ENCODE results near the gene ARHGEF1.

ARHGEF1 gene

GRCh38 chr19:41850381-41850780, 32.6 kb upstream of the ARHGEF1 start:
- no peaks in the 10 kb centered on the region for H3K9me3 ChIP-seq (ENCODE audit: control insufficient read depth, insufficient read depth, low read length)
- H3K36me3 ChIP-seq (ENCODE audit: control insufficient read depth, insufficient read depth, low read length) = no peaks in the 10 kb centered on the region
- H3K4me3 ChIP-seq (ENCODE audit: low read length) = no peak overlapping the region
- H3K27me3 ChIP-seq (ENCODE audit: control insufficient read depth, insufficient read depth, low read length) = no peaks in the 10 kb centered on the region
- DNase-seq (ENCODE audit: low read depth, low spot score) = no peak
- no peak overlapping the region for H3K27ac ChIP-seq (ENCODE audit: low read length)
- no CpG with 5 or more reads among the region's 5 CpGs for WGBS (ENCODE audit: insufficient coverage, insufficient read length)
- no peaks in the 10 kb centered on the region for H3K4me1 ChIP-seq (ENCODE audit: control insufficient read depth, insufficient read depth, low read length)

- Histone ChIP-seq H3K27me3 (ENCODE audit: control insufficient read depth, insufficient read depth, low read length) (no peaks in the 10 kb centered on the region), H3K36me3 (ENCODE audit: control insufficient read depth, insufficient read depth, low read length) (no peaks in the 10 kb centered on the region), H3K4me1 (ENCODE audit: control insufficient read depth, insufficient read depth, low read length) (no peaks in the 10 kb centered on the region), H3K9me3 (ENCODE audit: control insufficient read depth, insufficient read depth, low read length) (no peaks in the 10 kb centered on the region), H3K27ac (ENCODE audit: low read length) (no peak overlapping the region), H3K4me3 (ENCODE audit: low read length) (no peak overlapping the region)
- no peak for DNase-seq (ENCODE audit: low read depth, low spot score)
- WGBS (ENCODE audit: insufficient coverage, insufficient read length) = no CpG with 5 or more reads among the region's 4 CpGs
Observed at GRCh38 chr19:41851456-41851855, 31.5 kb upstream of the ARHGEF1 start.

GRCh38 chr19:41853344-41853743, 29.6 kb upstream of the ARHGEF1 start:
- H3K9me3 ChIP-seq (ENCODE audit: control insufficient read depth, insufficient read depth, low read length) = no peaks in the 10 kb centered on the region
- no peaks in the 10 kb centered on the region for H3K4me1 ChIP-seq (ENCODE audit: control insufficient read depth, insufficient read depth, low read length)
- no peaks in the 10 kb centered on the region for H3K27me3 ChIP-seq (ENCODE audit: control insufficient read depth, insufficient read depth, low read length)
- H3K36me3 ChIP-seq (ENCODE audit: control insufficient read depth, insufficient read depth, low read length) = no peaks in the 10 kb centered on the region
- whole genome bisulfite sequencing (ENCODE audit: insufficient coverage, insufficient read length) = no CpG with 5 or more reads among the region's 2 CpGs
- H3K27ac ChIP-seq (ENCODE audit: low read length) = no peak overlapping the region
- no peak for DNase-seq (ENCODE audit: low read depth, low spot score)
- H3K4me3 ChIP-seq (ENCODE audit: low read length) = no peak overlapping the region

GRCh38 chr19:41853768-41854167, 29.2 kb upstream of the ARHGEF1 start:
- no peak overlapping the region for H3K4me3 ChIP-seq (ENCODE audit: low read length)
- DNase-seq (ENCODE audit: low read depth, low spot score) = no peak
- H3K36me3 ChIP-seq (ENCODE audit: control insufficient read depth, insufficient read depth, low read length) = no peaks in the 10 kb centered on the region
- no peak overlapping the region for H3K27ac ChIP-seq (ENCODE audit: low read length)
- no CpG with 5 or more reads among the region's 2 CpGs for WGBS (ENCODE audit: insufficient coverage, insufficient read length)
- no peaks in the 10 kb centered on the region for H3K27me3 ChIP-seq (ENCODE audit: control insufficient read depth, insufficient read depth, low read length)
- no peaks in the 10 kb centered on the region for H3K9me3 ChIP-seq (ENCODE audit: control insufficient read depth, insufficient read depth, low read length)
- H3K4me1 ChIP-seq (ENCODE audit: control insufficient read depth, insufficient read depth, low read length) = no peaks in the 10 kb centered on the region

GRCh38 chr19:41859213-41859617, 23.8 kb upstream of the ARHGEF1 start:
- no CpG with 5 or more reads among the region's 8 CpGs for WGBS (ENCODE audit: insufficient coverage, insufficient read length)
- no peak overlapping the region for H3K27ac ChIP-seq (ENCODE audit: low read length)
- H3K9me3 ChIP-seq (ENCODE audit: control insufficient read depth, insufficient read depth, low read length) = no peaks in the 10 kb centered on the region
- peaks cover 2% of the 10 kb centered on the region; the same call in 1 of the 2 replicates for H3K4me1 ChIP-seq (ENCODE audit: control insufficient read depth, insufficient read depth, low read length)
- H3K4me3 ChIP-seq (ENCODE audit: low read length) = no peak overlapping the region
- H3K27me3 ChIP-seq (ENCODE audit: control insufficient read depth, insufficient read depth, low read length) = no peaks in the 10 kb centered on the region
- DNase-seq (ENCODE audit: low read depth, low spot score) = no peak
- H3K36me3 ChIP-seq (ENCODE audit: control insufficient read depth, insufficient read depth, low read length) = peaks cover 28% of the 10 kb centered on the region

- H3K36me3 ChIP-seq (ENCODE audit: control insufficient read depth, insufficient read depth, low read length) = peaks cover 33% of the 10 kb centered on the region
- no peaks in the 10 kb centered on the region for H3K9me3 ChIP-seq (ENCODE audit: control insufficient read depth, insufficient read depth, low read length)
- H3K4me1 ChIP-seq (ENCODE audit: control insufficient read depth, insufficient read depth, low read length) = peaks cover 2% of the 10 kb centered on the region; the same call in 1 of the 2 replicates
- peak within 1 kb of the TSS; percentile 92 for H3K4me3 ChIP-seq (ENCODE audit: low read length)
- no peak within 1 kb of the TSS for H3K27ac ChIP-seq (ENCODE audit: low read length)
- WGBS (ENCODE audit: insufficient coverage, insufficient read length) = no CpG with 5 or more reads among the region's 76 CpGs
- peak; percentile 98 for DNase-seq (ENCODE audit: low read depth, low spot score)
- no peaks in the 10 kb centered on the region for H3K27me3 ChIP-seq (ENCODE audit: control insufficient read depth, insufficient read depth, low read length)
Observed at GRCh38 chr19:41859618-41860418, 23.2 kb upstream of the ARHGEF1 start, which contains the start of gene RPS19. Gene RPS19 (plus strand): TSS chr19:41860255. CDS start chr19:41860775, 520 bp downstream.

- H3K27ac ChIP-seq (ENCODE audit: low read length) = no peak overlapping the region
- peaks cover 2% of the 10 kb centered on the region; the same call in 1 of the 2 replicates for H3K4me1 ChIP-seq (ENCODE audit: control insufficient read depth, insufficient read depth, low read length)
- WGBS (ENCODE audit: insufficient coverage, insufficient read length) = no CpG with 5 or more reads among the region's 45 CpGs
- no peak for DNase-seq (ENCODE audit: low read depth, low spot score)
- H3K36me3 ChIP-seq (ENCODE audit: control insufficient read depth, insufficient read depth, low read length) = peaks cover 37% of the 10 kb centered on the region
- H3K9me3 ChIP-seq (ENCODE audit: control insufficient read depth, insufficient read depth, low read length) = no peaks in the 10 kb centered on the region
- H3K4me3 ChIP-seq (ENCODE audit: low read length) = peak overlapping the region; percentile 92
- no peaks in the 10 kb centered on the region for H3K27me3 ChIP-seq (ENCODE audit: control insufficient read depth, insufficient read depth, low read length)
Observed at GRCh38 chr19:41860419-41861115, 22.4 kb upstream of the ARHGEF1 start.

GRCh38 chr19:41861116-41861768, 21.7 kb upstream of the ARHGEF1 start:
- H3K4me1 ChIP-seq (ENCODE audit: control insufficient read depth, insufficient read depth, low read length) = peaks cover 2% of the 10 kb centered on the region; the same call in 1 of the 2 replicates
- no peak for DNase-seq (ENCODE audit: low read depth, low spot score)

GRCh38 chr19:41861846-41862245, 21.1 kb upstream of the ARHGEF1 start:
- no CpG with 5 or more reads among the region's 9 CpGs for WGBS (ENCODE audit: insufficient coverage, insufficient read length)
- H3K27ac ChIP-seq (ENCODE audit: low read length) = no peak overlapping the region
- peaks cover 41% of the 10 kb centered on the region for H3K36me3 ChIP-seq (ENCODE audit: control insufficient read depth, insufficient read depth, low read length)

More at GRCh38 chr19:41861116-41861768, 21.7 kb upstream of the ARHGEF1 start:
- Histone ChIP-seq H3K36me3 (ENCODE audit: control insufficient read depth, insufficient read depth, low read length) (peaks cover 38% of the 10 kb centered on the region), H3K27me3 (ENCODE audit: control insufficient read depth, insufficient read depth, low read length) (no peaks in the 10 kb centered on the region), H3K9me3 (ENCODE audit: control insufficient read depth, insufficient read depth, low read length) (no peaks in the 10 kb centered on the region), H3K27ac (ENCODE audit: low read length) (no peak overlapping the region), H3K4me3 (ENCODE audit: low read length) (peak overlapping the region; percentile 92; the same call in 1 of the 2 replicates)
- WGBS (ENCODE audit: insufficient coverage, insufficient read length) = no CpG with 5 or more reads among the region's 9 CpGs

GRCh38 chr19:41862445-41862986, 20.5 kb upstream of the ARHGEF1 start:
- H3K4me3 ChIP-seq (ENCODE audit: low read length) = no peak overlapping the region
- no CpG with 5 or more reads among the region's 2 CpGs for WGBS (ENCODE audit: insufficient coverage, insufficient read length)
- peaks cover 42% of the 10 kb centered on the region for H3K36me3 ChIP-seq (ENCODE audit: control insufficient read depth, insufficient read depth, low read length)
- no peaks in the 10 kb centered on the region for H3K27me3 ChIP-seq (ENCODE audit: control insufficient read depth, insufficient read depth, low read length)
- no peaks in the 10 kb centered on the region for H3K9me3 ChIP-seq (ENCODE audit: control insufficient read depth, insufficient read depth, low read length)
- DNase-seq (ENCODE audit: low read depth, low spot score) = no peak
- H3K27ac ChIP-seq (ENCODE audit: low read length) = no peak overlapping the region
- peaks cover 2% of the 10 kb centered on the region; the same call in 1 of the 2 replicates for H3K4me1 ChIP-seq (ENCODE audit: control insufficient read depth, insufficient read depth, low read length)

More at GRCh38 chr19:41861846-41862245, 21.1 kb upstream of the ARHGEF1 start:
- Histone ChIP-seq H3K9me3 (ENCODE audit: control insufficient read depth, insufficient read depth, low read length) (no peaks in the 10 kb centered on the region), H3K4me1 (ENCODE audit: control insufficient read depth, insufficient read depth, low read length) (peaks cover 2% of the 10 kb centered on the region; the same call in 1 of the 2 replicates), H3K4me3 (ENCODE audit: low read length) (no peak overlapping the region), H3K27me3 (ENCODE audit: control insufficient read depth, insufficient read depth, low read length) (no peaks in the 10 kb centered on the region)
- DNase-seq (ENCODE audit: low read depth, low spot score) = no peak
